Measurements from ENCODE around the gene TBC1D22A.

- TF ChIP-seq CTCF (conservative IDR thresholded peaks at IDR 0.05; ENCODE audit: low read depth in 2 of 2): no peak
- TF ChIP-seq POLR2AphosphoS5 (IDR thresholded peaks at IDR 0.05; ENCODE audit: low read depth): no peak
- TF ChIP-seq REST (IDR thresholded peaks at IDR 0.05; ENCODE audit: unreplicated experiment): no peak
- TF ChIP-seq CREB1 (CRISPR knock-in tag; IDR thresholded peaks at IDR 0.05; ENCODE audit: low read depth): no peak
- no peak for TF ChIP-seq EZH2 (IDR thresholded peaks at IDR 0.05; ENCODE audit: low read depth, unreplicated experiment)
- no peak for TF ChIP-seq EZH2phosphoT487 (IDR thresholded peaks at IDR 0.05; ENCODE audit: unreplicated experiment)
- no peak for TF ChIP-seq ZNF331 (CRISPR knock-in tag; IDR thresholded peaks at IDR 0.05; ENCODE audit: low read depth)
Measured at GRCh38 chr22:46777609-46777970, 15.1 kb downstream of the TBC1D22A start.
